ENCODE measurements around the gene ILDR2. TPM values are rescaled to one million over a fixed set of nuclear protein-coding genes. Genes with fewer than 3 reads are reported as not detected.

ILDR2 gene
- total and polyA plus RNA-seq, 7 experiments from 2014 or later: 0.15 to 10.0 (median 0.29) TPM; not detected in 2

DNA sequence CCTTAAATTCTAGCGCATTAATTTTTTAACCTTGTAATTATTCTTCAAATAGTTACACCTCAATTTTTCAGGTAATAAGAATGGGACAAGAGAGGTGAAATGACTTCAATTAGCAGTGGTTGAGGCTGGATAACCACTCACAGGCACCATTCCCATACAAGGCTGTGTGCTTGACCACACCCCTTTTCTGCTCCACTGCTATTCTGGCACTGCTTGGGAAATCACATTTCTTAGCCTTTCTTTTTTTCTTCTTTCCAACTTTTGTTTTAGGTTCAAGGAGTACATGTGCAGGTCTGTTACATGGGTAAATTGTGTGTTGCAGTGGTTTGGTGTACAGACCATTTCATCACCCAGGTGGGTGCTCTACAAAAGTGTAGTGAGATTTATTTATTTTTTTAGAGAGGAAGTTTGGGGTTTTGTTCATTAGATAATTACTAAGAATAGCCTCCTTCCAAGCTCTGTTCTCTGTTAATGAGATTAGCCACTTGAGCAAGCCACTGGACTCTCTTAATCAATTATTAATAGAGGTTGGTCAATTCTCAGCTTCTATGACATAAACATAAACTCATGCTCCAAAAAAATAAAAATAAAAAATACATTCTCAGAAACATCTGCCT lies 14.4 kb downstream of the ILDR2 start:
- Mint-ChIP-seq H3K4me1 (peaks cover 0 to 4% (median 0%) of the 10 kb centered on the region in 7 donors), H3K27me3 (peaks cover 0 to 23% (median 7%) of the 10 kb centered on the region in 5 donors), H3K27ac (no peak overlapping the region), H3K4me3 (no peak overlapping the region), H3K36me3 (peaks cover 0 to 10% (median 0%) of the 10 kb centered on the region in 5 donors), H3K9me3 (peaks cover 0 to 2% (median 0%) of the 10 kb centered on the region in 11 donors)
- Histone ChIP-seq H3K9me3 (ENCODE audit: control insufficient read depth in 2 of 3, low read length in 3 of 3) (no peaks in the 10 kb centered on the region), H3K36me3 (ENCODE audit: control insufficient read depth in 2 of 3, insufficient read depth in 3 of 3, low read length in 3 of 3) (no peaks in the 10 kb centered on the region), H3K4me3 (ENCODE audit: low read length) (no peak overlapping the region), H3K4me1 (ENCODE audit: control insufficient read depth in 2 of 2, insufficient read depth in 2 of 2, low read length in 2 of 2) (no peaks in the 10 kb centered on the region), H3K27ac (ENCODE audit: low read depth, low read length) (no peak overlapping the region), H3K27me3 (ENCODE audit: control insufficient read depth in 2 of 2, insufficient read depth in 2 of 2, low read length in 2 of 2) (no peaks in the 10 kb centered on the region)
- no peak for DNase-seq
- intact Hi-C loops (cut with micrococcal nuclease): no loop called here
- no peak for ATAC-seq
- POLR2A ChIA-PET: no interaction called here
- CTCF ChIA-PET: no interaction called here

DNA sequence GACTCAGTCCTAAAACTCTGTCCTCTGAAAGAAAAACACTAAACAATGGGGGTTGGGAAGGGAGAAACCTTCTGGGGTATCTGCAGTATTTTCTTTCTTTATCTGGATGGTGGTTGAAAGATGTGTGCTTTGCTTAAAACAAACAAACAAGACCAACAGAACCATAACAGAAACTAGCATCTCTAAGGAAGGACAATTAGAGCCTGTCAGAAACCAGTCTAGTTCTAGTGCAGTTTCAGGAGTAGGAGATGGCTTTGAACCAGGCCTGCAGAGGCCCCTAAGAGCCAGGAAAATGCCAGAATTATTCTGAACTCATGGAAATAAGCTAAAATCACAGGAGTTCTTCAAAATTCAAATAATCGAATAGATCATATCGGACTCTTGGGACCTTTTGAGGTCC lies 18.5 kb downstream of the ILDR2 start:
- Histone ChIP-seq H3K9me3 (ENCODE audit: control insufficient read depth in 2 of 3, low read length in 3 of 3) (no peaks in the 10 kb centered on the region), H3K36me3 (ENCODE audit: control insufficient read depth in 2 of 3, insufficient read depth in 3 of 3, low read length in 3 of 3) (no peaks in the 10 kb centered on the region), H3K4me3 (ENCODE audit: low read length) (no peak overlapping the region), H3K27ac (ENCODE audit: low read depth, low read length) (no peak overlapping the region), H3K4me1 (ENCODE audit: control insufficient read depth in 2 of 2, insufficient read depth in 2 of 2, low read length in 2 of 2) (no peaks in the 10 kb centered on the region), H3K27me3 (ENCODE audit: control insufficient read depth in 2 of 2, insufficient read depth in 2 of 2, low read length in 2 of 2) (no peaks in the 10 kb centered on the region)
- DNase-seq: no peak
- Mint-ChIP-seq H3K36me3 (peaks cover 0 to 15% (median 0%) of the 10 kb centered on the region in 5 donors), H3K4me3 (no peak overlapping the region), H3K27me3 (peaks cover 0 to 17% (median 7%) of the 10 kb centered on the region in 5 donors), H3K9me3 (peaks cover 0 to 2% (median 0%) of the 10 kb centered on the region in 11 donors), H3K27ac (no peak overlapping the region), H3K4me1 (peaks cover 0 to 6% (median 0%) of the 10 kb centered on the region in 7 donors)
- intact Hi-C loops (cut with micrococcal nuclease): no loop called here
- no peak for ATAC-seq
- POLR2A ChIA-PET: no interaction called here
- CTCF ChIA-PET: no interaction called here

DNA sequence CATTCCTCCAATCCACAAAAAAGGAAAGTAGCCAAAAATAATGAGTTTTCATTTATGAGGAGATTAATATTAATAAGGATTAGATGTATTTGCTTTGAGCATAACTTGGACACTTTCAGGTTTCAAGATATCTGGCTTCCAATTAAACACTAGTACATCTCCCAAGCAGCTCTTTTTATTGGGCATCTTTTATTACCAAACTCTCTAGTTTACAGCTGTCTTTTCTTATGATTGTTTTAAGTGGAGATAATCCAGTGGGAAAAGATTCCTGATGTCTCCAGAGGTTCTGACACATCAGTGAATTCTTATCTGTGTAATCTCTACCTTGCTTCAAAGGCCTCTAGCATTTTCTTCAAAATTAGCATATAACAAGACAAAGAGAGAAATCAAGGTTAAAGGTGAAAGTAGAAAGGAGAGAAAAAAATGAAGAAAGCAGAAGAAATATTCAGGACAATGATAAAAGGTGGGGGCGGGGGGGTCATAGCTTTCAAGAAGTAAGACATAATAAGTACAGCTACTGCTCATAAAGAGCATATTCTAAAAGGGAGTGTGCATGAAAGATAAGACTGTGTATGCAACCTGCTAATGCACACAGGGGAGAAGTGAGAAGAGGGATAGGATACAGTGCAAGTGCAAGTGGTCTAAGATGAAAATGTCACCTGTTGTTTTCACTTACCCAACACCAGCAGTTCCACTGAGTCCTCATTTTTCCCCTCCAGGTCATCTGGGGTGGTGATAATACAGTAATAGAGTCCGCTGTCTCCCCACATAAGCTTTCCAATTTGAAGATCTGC lies 19.1 kb downstream of the ILDR2 start:
- no peak overlapping the region for H3K4me3 ChIP-seq (ENCODE audit: low read length)
- Mint-ChIP-seq H3K36me3 (peaks cover 0 to 15% (median 0%) of the 10 kb centered on the region in 5 donors), H3K4me3 (no peak overlapping the region), H3K4me1 (peaks cover 0 to 6% (median 0%) of the 10 kb centered on the region in 7 donors), H3K27me3 (peaks cover 0 to 20% (median 7%) of the 10 kb centered on the region in 5 donors), H3K9me3 (peaks cover 0 to 2% (median 0%) of the 10 kb centered on the region in 11 donors), H3K27ac (no peak overlapping the region)
- CTCF ChIA-PET: no interaction called here
- no peak for ATAC-seq
- H3K9me3 ChIP-seq (ENCODE audit: control insufficient read depth in 2 of 3, low read length in 3 of 3): no peaks in the 10 kb centered on the region
- H3K4me1 ChIP-seq (ENCODE audit: control insufficient read depth in 2 of 2, insufficient read depth in 2 of 2, low read length in 2 of 2): no peaks in the 10 kb centered on the region
- POLR2A ChIA-PET: no interaction called here
- no peak for DNase-seq
- intact Hi-C loops (cut with micrococcal nuclease): no loop called here
- no peak overlapping the region for H3K27ac ChIP-seq (ENCODE audit: low read depth, low read length)
- no peaks in the 10 kb centered on the region for H3K27me3 ChIP-seq (ENCODE audit: control insufficient read depth in 2 of 2, insufficient read depth in 2 of 2, low read length in 2 of 2)
- no peaks in the 10 kb centered on the region for H3K36me3 ChIP-seq (ENCODE audit: control insufficient read depth in 2 of 3, insufficient read depth in 3 of 3, low read length in 3 of 3)

- Mint-ChIP-seq H3K9me3 (no peaks in the 10 kb centered on the region), H3K4me3 (no peak overlapping the region), H3K4me1 (peaks cover 0 to 6% (median 0%) of the 10 kb centered on the region in 7 donors), H3K27me3 (peaks cover 0 to 13% (median 4%) of the 10 kb centered on the region in 5 donors), H3K36me3 (peaks cover 0 to 10% (median 0%) of the 10 kb centered on the region in 5 donors), H3K27ac (no peak overlapping the region)
- Histone ChIP-seq H3K4me1 (ENCODE audit: control insufficient read depth in 2 of 2, insufficient read depth in 2 of 2, low read length in 2 of 2) (no peaks in the 10 kb centered on the region), H3K36me3 (ENCODE audit: control insufficient read depth in 2 of 3, insufficient read depth in 3 of 3, low read length in 3 of 3) (no peaks in the 10 kb centered on the region), H3K9me3 (ENCODE audit: control insufficient read depth in 2 of 3, low read length in 3 of 3) (no peaks in the 10 kb centered on the region), H3K27ac (ENCODE audit: low read depth, low read length) (no peak overlapping the region), H3K27me3 (ENCODE audit: control insufficient read depth in 2 of 2, insufficient read depth in 2 of 2, low read length in 2 of 2) (no peaks in the 10 kb centered on the region), H3K4me3 (ENCODE audit: low read length) (no peak overlapping the region)
- POLR2A ChIA-PET: no interaction called here
- intact Hi-C loops (cut with micrococcal nuclease): no loop called here
- ATAC-seq (no peak), DNase-seq (no peak)
- CTCF ChIA-PET: interaction anchor here (0.5 to 0.6 kb wide), 2 partner anchors 310 to 1189 kb away, joined by 3 read pairs; no protein-coding TSS in a partner anchor
Observed at GRCh38 chr1:166953491-166953890, 21.8 kb downstream of the ILDR2 start.

DNA sequence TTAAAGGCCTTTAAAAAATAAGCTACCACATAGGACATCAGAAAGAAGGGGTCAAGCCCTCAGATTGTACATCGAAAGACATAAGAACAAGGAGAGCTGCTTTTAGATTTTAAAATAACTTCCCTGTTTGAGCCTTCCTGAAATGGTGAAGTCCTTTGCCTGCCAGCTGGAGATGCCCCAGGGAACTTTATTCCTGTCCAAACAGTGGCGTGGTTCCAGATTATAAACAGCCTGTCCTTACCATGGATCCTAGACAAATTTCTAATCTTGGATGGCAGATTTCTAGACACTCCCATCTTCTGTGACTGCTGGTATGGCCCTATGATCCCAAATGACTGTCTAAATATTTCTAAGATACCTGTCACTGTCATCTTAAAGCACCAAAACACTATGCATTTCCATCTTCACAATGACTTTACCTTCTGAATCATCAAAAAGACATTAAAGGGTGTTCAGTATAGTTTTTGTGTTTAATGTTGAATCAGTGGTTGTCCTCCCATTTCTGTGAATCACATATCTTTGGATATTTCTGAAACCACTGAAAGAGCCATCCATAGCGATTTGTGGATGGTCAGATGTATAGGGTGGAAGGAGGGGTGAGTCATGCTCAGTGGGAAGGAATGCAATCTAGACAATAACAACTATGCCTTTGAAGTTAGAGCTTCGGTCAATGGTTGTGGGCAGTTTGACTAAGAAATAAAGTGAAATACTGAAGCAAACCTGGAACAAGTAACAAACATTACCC lies 23.2 kb downstream of the ILDR2 start:
- Mint-ChIP-seq H3K27ac (no peak overlapping the region), H3K9me3 (no peaks in the 10 kb centered on the region), H3K4me3 (no peak overlapping the region), H3K4me1 (peaks cover 0 to 11% (median 9%) of the 10 kb centered on the region in 7 donors), H3K27me3 (peaks cover 12 to 20% (median 17%) of the 10 kb centered on the region in 5 donors), H3K36me3 (peaks cover 0 to 11% (median 0%) of the 10 kb centered on the region in 5 donors)
- no peak overlapping the region for H3K27ac ChIP-seq (ENCODE audit: low read depth, low read length)
- DNase-seq (no peak), ATAC-seq (no peak)
- intact Hi-C loops (cut with micrococcal nuclease): no loop called here
- CTCF ChIA-PET: interaction anchor here (0.6 kb wide), 1 partner anchor 125 kb away, joined by 3 read pairs; no protein-coding TSS in a partner anchor
- H3K9me3 ChIP-seq (ENCODE audit: control insufficient read depth in 2 of 3, low read length in 3 of 3): no peaks in the 10 kb centered on the region
- POLR2A ChIA-PET: no interaction called here
- no peak overlapping the region for H3K4me3 ChIP-seq (ENCODE audit: low read length)
- H3K4me1 ChIP-seq (ENCODE audit: control insufficient read depth in 2 of 2, insufficient read depth in 2 of 2, low read length in 2 of 2): no peaks in the 10 kb centered on the region
- H3K36me3 ChIP-seq (ENCODE audit: control insufficient read depth in 2 of 3, insufficient read depth in 3 of 3, low read length in 3 of 3): no peaks in the 10 kb centered on the region
- no peaks in the 10 kb centered on the region for H3K27me3 ChIP-seq (ENCODE audit: control insufficient read depth in 2 of 2, insufficient read depth in 2 of 2, low read length in 2 of 2)

- H3K9me3 ChIP-seq (ENCODE audit: control insufficient read depth in 2 of 3, low read length in 3 of 3): no peaks in the 10 kb centered on the region
- CTCF ChIA-PET: no interaction called here
- peaks cover 0 to 11% (median 0%) of the 10 kb centered on the region in 5 donors for H3K36me3 Mint-ChIP-seq
- H3K4me3 ChIP-seq (ENCODE audit: low read length): no peak overlapping the region
- peaks cover 0 to 2% (median 0%) of the 10 kb centered on the region in 11 donors for H3K9me3 Mint-ChIP-seq
- no peak for ATAC-seq
- POLR2A ChIA-PET: no interaction called here
- no peak overlapping the region for H3K27ac ChIP-seq (ENCODE audit: low read depth, low read length)
- peaks cover 0 to 8% of the 10 kb centered on the region in 2 donors for H3K27me3 ChIP-seq (ENCODE audit: control insufficient read depth in 2 of 2, insufficient read depth in 2 of 2, low read length in 2 of 2)
- no peak for DNase-seq
- no peaks in the 10 kb centered on the region for H3K36me3 ChIP-seq (ENCODE audit: control insufficient read depth in 2 of 3, insufficient read depth in 3 of 3, low read length in 3 of 3)
- H3K4me3 Mint-ChIP-seq: no peak overlapping the region
- peaks cover 0 to 17% (median 9%) of the 10 kb centered on the region in 7 donors for H3K4me1 Mint-ChIP-seq
- peaks cover 21 to 29% (median 26%) of the 10 kb centered on the region in 5 donors for H3K27me3 Mint-ChIP-seq
- H3K27ac Mint-ChIP-seq: no peak overlapping the region
- no peaks in the 10 kb centered on the region for H3K4me1 ChIP-seq (ENCODE audit: control insufficient read depth in 2 of 2, insufficient read depth in 2 of 2, low read length in 2 of 2)
- intact Hi-C loops (cut with micrococcal nuclease): no loop called here
Observed at GRCh38 chr1:166951050-166951449, 24.3 kb downstream of the ILDR2 start.
